PC-3 (cell line): Measurements from ENCODE around the gene ZFX. TPM values are rescaled to one million over a fixed set of nuclear protein-coding genes. Genes with fewer than 3 reads are reported as not detected.

ENCODE experiments used
- ATAC-seq: fragments of 200-7000 bp; cut with Tn5 transposase; 2 replicates; pipeline ENCODE4 v1.9.1; 2020; ENCODE audit warnings: mild to moderate bottlenecking, moderate library complexity
- BruUV-seq: library from RNA; stranded (reverse); fragments of 400-500 nt; replicated peaks from 2 replicates; lab custom pipeline; 2021; lab: Mats Ljungman, UMichigan
- CTCF ChIA-PET: fragments of 300-600 bp; sonication (Branson Sonifier 250); formaldehyde crosslinking; loops from one replicate; lab custom pipeline; 2022; ENCODE audit warnings: antibody characterized with exemption; lab: Charles Lee
- POLR2A ChIA-PET: fragments of 300-600 bp; sonication (Branson Sonifier 250); formaldehyde crosslinking; loops from one replicate; lab custom pipeline; 2022; ENCODE audit warnings: antibody characterized with exemption; ENCODE audit not compliant: unreplicated experiment; lab: Charles Lee
- DNase-seq: peaks from one replicate; pipeline ENCODE4 v3.0.0-alpha.2; 2015
- H2AFZ ChIP-seq: fragments of 300-600 bp; sonication (generic); 2 replicates; pipeline ENCODE4 v1.6.0; 2016; ENCODE audit warnings: antibody characterized with exemption, low read length
- H3F3A ChIP-seq: fragments of 300-600 bp; sonication (generic); one replicate; pipeline ENCODE4 v1.6.0; 2017; ENCODE audit warnings: antibody characterized with exemption, low read length, control low read depth, mild to moderate bottlenecking; ENCODE audit not compliant: unreplicated experiment
- H3K27ac ChIP-seq: fragments of 300-600 bp; sonication (generic); 2 replicates; pipeline ENCODE4 v1.5.1; 2016; ENCODE audit warnings: mild to moderate bottlenecking, low read length
- H3K27me3 ChIP-seq: fragments of 300-600 bp; sonication (generic); 2 replicates; pipeline ENCODE4 v1.6.1; 2016; ENCODE audit warnings: low read length, mixed read lengths
- H3K36me3 ChIP-seq: fragments of 300-600 bp; sonication (generic); 2 replicates; pipeline ENCODE4 v1.6.1; 2016; ENCODE audit warnings: low read depth, mixed run types, low read length, mixed read lengths
- H3K4me1 ChIP-seq: fragments of 300-600 bp; sonication (generic); 2 replicates; pipeline ENCODE4 v1.5.1; 2016; ENCODE audit warnings: low read length; ENCODE audit not compliant: insufficient read depth
- H3K4me2 ChIP-seq: fragments of 300-600 bp; sonication (generic); 2 replicates; pipeline ENCODE4 v1.6.0; 2016; ENCODE audit warnings: low read length
- H3K4me3 ChIP-seq: fragments of 300-600 bp; sonication (generic); 2 replicates; pipeline ENCODE4 v1.5.1; 2016; ENCODE audit warnings: mild to moderate bottlenecking, low read length, mixed read lengths
- H3K79me2 ChIP-seq: fragments of 300-600 bp; sonication (generic); 2 replicates; pipeline ENCODE4 v1.6.1; 2017; ENCODE audit warnings: low read length, mixed read lengths
- H3K9ac ChIP-seq: fragments of 300-600 bp; sonication (generic); 2 replicates; pipeline ENCODE4 v1.6.0; 2016; ENCODE audit warnings: mild to moderate bottlenecking, low read length
- H3K9me2 ChIP-seq: fragments of 300-600 bp; sonication (generic); replicated peaks from 2 replicates; pipeline ENCODE4 v1.6.1; 2016; ENCODE audit warnings: mixed run types, low read length, mixed read lengths
- H3K9me3 ChIP-seq: fragments of 300-600 bp; sonication (generic); 2 replicates; pipeline ENCODE4 v1.6.1; 2016; ENCODE audit warnings: low read length, mixed read lengths
- H4K20me1 ChIP-seq: fragments of 300-600 bp; sonication (generic); 2 replicates; pipeline ENCODE4 v1.6.1; 2016; ENCODE audit warnings: low read length, mixed read lengths
- CTCF ChIP-seq: fragments of 300-600 bp; sonication (generic); conservative IDR thresholded peaks from 2 replicates; pipeline ENCODE4 v1.5.1; 2017; ENCODE audit warnings: antibody characterized with exemption, low read depth, mild to moderate bottlenecking, low read length
- EZH2 ChIP-seq: fragments of 300-600 bp; sonication (generic); IDR thresholded peaks from one replicate; pipeline ENCODE4 v1.6.1; 2017; ENCODE audit warnings: antibody characterized with exemption, mild to moderate bottlenecking, low read length; ENCODE audit not compliant: unreplicated experiment
- EZH2phosphoT487 ChIP-seq: fragments of 300-600 bp; sonication (generic); IDR thresholded peaks from 2 replicates; pipeline ENCODE4 v1.6.1; 2018; ENCODE audit warnings: mild to moderate bottlenecking, antibody characterized with exemption, low read length, borderline replicate concordance
- intact Hi-C: fragments of 100-400 bp; cut with micrococcal nuclease; formaldehyde crosslinking; loops from 2 replicates; pipeline ENCODE4 v1.9.0; 2023
- total RNA-seq: library from RNA; depleted of rRNA; stranded (reverse); fragments of >200 nt; gene quantifications from 2 replicates; pipeline ENCODE4 v1.2.3, GENCODE V29; 2014

Gene ZFX
- total RNA-seq, 1 experiment from 2014 or later: 21.0 TPM

- ATAC-seq: no peak
- ChIA-PET CTCF (no interaction called here), POLR2A (no interaction called here)
- no peaks in the 10 kb centered on the region for H3K4me1 ChIP-seq
- H3K79me2 ChIP-seq: peaks cover 94% of the 10 kb centered on the region
- TF ChIP-seq EZH2 (no peak), CTCF (no peak), EZH2phosphoT487 (no peak)
- peaks cover 10% of the 10 kb centered on the region; the same call in 1 of the 2 replicates for H4K20me1 ChIP-seq
- BruUV-seq: no TSS peak
- no peak overlapping the region for H3K4me3 ChIP-seq
- 0 out of 2 replicates have a peak, but pooled peaks cover 8% of the 10 kb centered on the region for H3K36me3 ChIP-seq
- no peak overlapping the region for H3K9ac ChIP-seq
- no peaks in the 10 kb centered on the region for H3K9me3 ChIP-seq
- no peak for DNase-seq
- no peak overlapping the region for H3K4me2 ChIP-seq
- H3K9me2 ChIP-seq: no peaks in the 10 kb centered on the region
- H2AFZ ChIP-seq: no peak overlapping the region
- no peak overlapping the region for H3K27ac ChIP-seq
- peaks cover 6% of the 10 kb centered on the region for H3F3A ChIP-seq
- H3K27me3 ChIP-seq: no peaks in the 10 kb centered on the region
- intact Hi-C loops: no loop called here
Observed at GRCh38 chrX:24196509-24196908, 47.0 kb downstream of the ZFX start.

- Histone ChIP-seq H2AFZ (no peak overlapping the region), H3K27me3 (no peaks in the 10 kb centered on the region), H3K9me2 (no peaks in the 10 kb centered on the region), H3K9ac (no peak overlapping the region), H3K4me2 (no peak overlapping the region), H3K79me2 (peaks cover 94% of the 10 kb centered on the region), H3K27ac (no peak overlapping the region), H3F3A (peaks cover 1% of the 10 kb centered on the region), H3K36me3 (peaks cover 11% of the 10 kb centered on the region; the same call in 1 of the 2 replicates), H3K4me1 (no peaks in the 10 kb centered on the region), H3K9me3 (no peaks in the 10 kb centered on the region), H3K4me3 (no peak overlapping the region), H4K20me1 (peaks cover 10% of the 10 kb centered on the region; the same call in 1 of the 2 replicates)
- DNase-seq (no peak), ATAC-seq (no peak)
- ChIA-PET CTCF (no interaction called here), POLR2A (no interaction called here)
- BruUV-seq: no TSS peak
- intact Hi-C loops: no loop called here
- TF ChIP-seq EZH2phosphoT487 (no peak), CTCF (no peak), EZH2 (no peak)
Observed at GRCh38 chrX:24198101-24198500, 48.6 kb downstream of the ZFX start.

GRCh38 chrX:24200133-24200532 is 50.6 kb downstream of the ZFX start:
- DNase-seq: no peak
- Histone ChIP-seq H4K20me1 (peaks cover 18% of the 10 kb centered on the region), H3K27ac (no peak overlapping the region), H3K4me2 (no peak overlapping the region), H3K36me3 (peaks cover 14% of the 10 kb centered on the region), H3K9me2 (no peaks in the 10 kb centered on the region), H3K27me3 (no peaks in the 10 kb centered on the region), H3K79me2 (peaks cover 95% of the 10 kb centered on the region), H3K4me1 (0 out of 2 replicates have a peak, but pooled peaks cover 7% of the 10 kb centered on the region), H2AFZ (no peak overlapping the region), H3K9ac (no peak overlapping the region), H3K9me3 (no peaks in the 10 kb centered on the region), H3F3A (no peaks in the 10 kb centered on the region), H3K4me3 (no peak overlapping the region)
- TF ChIP-seq EZH2phosphoT487 (no peak), CTCF (no peak), EZH2 (no peak)
- ChIA-PET POLR2A (no interaction called here), CTCF (no interaction called here)
- BruUV-seq: no TSS peak
- no peak for ATAC-seq
- intact Hi-C loops: no loop called here
